Endothelial cell of umbilical vein (primary cell): Measurements from ENCODE around the gene DENND5B. TPM values are rescaled to one million over a fixed set of nuclear protein-coding genes. Genes with fewer than 3 reads are reported as not detected.

Source experiments
- BruUV-seq: library from RNA; stranded (reverse); fragments of 400-500 nt; replicated peaks from 2 replicates; lab custom pipeline; 2021; lab: Mats Ljungman, UMichigan
- CTCF ChIA-PET: fragments of 300-600, 350-600 bp; sonication (Branson Sonifier 250); formaldehyde crosslinking; loops from one replicate; lab custom pipeline; 2021; ENCODE audit warnings: antibody characterized with exemption, inconsistent platforms; lab: Charles Lee
- POLR2A ChIA-PET: fragments of 300-600, 350-600 bp; sonication (Branson Sonifier 250); formaldehyde crosslinking; loops from one replicate; lab custom pipeline; 2021; ENCODE audit warnings: antibody characterized with exemption, inconsistent platforms; lab: Charles Lee
- DNase-seq: peaks from one replicate; pipeline ENCODE4 v3.0.0-alpha.2; 2011; ENCODE audit warnings: low read depth, low spot score
- FAIRE-seq: peaks from 2 replicates; lab custom pipeline; 2011; peaks lifted over from hg19 to GRCh38; lab: Jason Lieb, UNC
- H2AFZ ChIP-seq: 2 replicates; pipeline ENCODE4 v1.6.0; 2012; ENCODE audit warnings: low read depth, low read length, control low read depth, inconsistent platforms
- H3K27ac ChIP-seq: 2 replicates; pipeline ENCODE4 v1.5.1; 2011; ENCODE audit warnings: low read depth, mild to moderate bottlenecking, control low read depth, low read length, moderate library complexity; ENCODE audit not compliant: insufficient read depth
- H3K27me3 ChIP-seq, 2 experiments: 2 replicates each; pipeline versions ENCODE4 v1.6.0 to v1.6.1; 2011; ENCODE audit warnings: low read length in 2 of 2, mixed read lengths in 1 of 2; ENCODE audit not compliant: control insufficient read depth in 2 of 2, insufficient read depth in 2 of 2
- H3K36me3 ChIP-seq, 2 experiments: 2 replicates in 1 of 2; 3 replicates in 1 of 2; pipeline ENCODE4 v1.5.1; 2011; ENCODE audit warnings: low read length in 2 of 2, mild to moderate bottlenecking in 1 of 2, moderate library complexity in 1 of 2; ENCODE audit not compliant: control insufficient read depth in 2 of 2, insufficient read depth in 2 of 2; ENCODE audit errors: extremely low read depth in 1 of 2
- H3K4me1 ChIP-seq: 3 replicates; pipeline ENCODE4 v1.5.1; 2011; ENCODE audit warnings: mild to moderate bottlenecking, low read length; ENCODE audit not compliant: control insufficient read depth, insufficient read depth; ENCODE audit errors: extremely low read depth
- H3K4me2 ChIP-seq: 2 replicates; pipeline ENCODE4 v1.6.1; 2011; ENCODE audit warnings: low read length, control low read depth, mixed read lengths; ENCODE audit not compliant: insufficient read depth
- H3K4me3 ChIP-seq, 3 experiments: fragments of 200-600 bp in 1 of 3; sonication (generic), shearing (Covaris generic) in 1 of 3; replicated peaks in 1 of 3; 2 replicates each; pipeline ENCODE4 v1.5.1; 2011 to 2016; ENCODE audit warnings: control low read depth in 3 of 3, low read length in 3 of 3, mild to moderate bottlenecking in 2 of 3, inconsistent platforms in 1 of 3, low read depth in 1 of 3, moderate library complexity in 1 of 3; ENCODE audit not compliant: insufficient read depth in 1 of 3
- H3K79me2 ChIP-seq: 2 replicates; pipeline ENCODE4 v1.6.0; 2012; ENCODE audit warnings: low read length, inconsistent platforms; ENCODE audit not compliant: control insufficient read depth, insufficient read depth
- H3K9ac ChIP-seq: replicated peaks from 2 replicates; pipeline ENCODE3; 2011; ENCODE audit warnings: low read length, control low read depth; ENCODE audit not compliant: insufficient read depth; ENCODE audit errors: extremely low read depth
- H3K9me1 ChIP-seq: replicated peaks from 3 replicates; pipeline ENCODE4 v1.6.0; 2011; ENCODE audit warnings: mild to moderate bottlenecking, low read length; ENCODE audit not compliant: control insufficient read depth, insufficient read depth; ENCODE audit errors: extremely low read depth
- H3K9me3 ChIP-seq: replicated peaks from 2 replicates; pipeline ENCODE4 v1.5.1; 2012; ENCODE audit warnings: low read length, inconsistent platforms; ENCODE audit not compliant: control insufficient read depth, insufficient read depth
- H4K20me1 ChIP-seq: replicated peaks from 2 replicates; pipeline ENCODE3; 2011; ENCODE audit warnings: mild to moderate bottlenecking, low read length; ENCODE audit not compliant: control insufficient read depth, insufficient read depth; ENCODE audit errors: extremely low read depth
- CTCF ChIP-seq, 2 donors: IDR thresholded peaks; 1 replicate in 1 of 2; 2 replicates in 1 of 2; pipeline ENCODE4 v1.5.1; 2011; ENCODE audit warnings: low read length in 2 of 2, mild to moderate bottlenecking in 2 of 2, moderate library complexity in 2 of 2, control low read depth in 1 of 2, inconsistent platforms in 1 of 2, low read depth in 1 of 2; ENCODE audit not compliant: insufficient read depth in 1 of 2; ENCODE audit errors: extremely low read depth in 1 of 2
- EZH2 ChIP-seq: IDR thresholded peaks from 2 replicates; pipeline ENCODE4 v1.6.1; 2012; ENCODE audit warnings: borderline replicate concordance, low read depth, mild to moderate bottlenecking, moderate library complexity, low read length, inconsistent platforms; ENCODE audit not compliant: severe bottlenecking
- FOS ChIP-seq: IDR thresholded peaks from 2 replicates; pipeline ENCODE4 v1.6.1; 2011; ENCODE audit warnings: mild to moderate bottlenecking, low read length, moderate library complexity, borderline replicate concordance; ENCODE audit not compliant: insufficient read depth
- GATA2 ChIP-seq: IDR thresholded peaks from 2 replicates; pipeline ENCODE4 v1.7.0; 2011; ENCODE audit warnings: low read depth, mild to moderate bottlenecking, moderate library complexity, mixed read lengths, low read length; ENCODE audit not compliant: insufficient read length, insufficient read depth
- JUN ChIP-seq: IDR thresholded peaks from 2 replicates; pipeline ENCODE4 v1.6.1; 2011; ENCODE audit warnings: borderline replicate concordance, low read depth; ENCODE audit not compliant: insufficient read length, insufficient read depth
- MAX ChIP-seq: IDR thresholded peaks from 2 replicates; pipeline ENCODE4 v1.6.1; 2011; ENCODE audit not compliant: insufficient read depth, insufficient read length
- MYC ChIP-seq: IDR thresholded peaks from one replicate; pipeline ENCODE4 v1.6.1; 2011; ENCODE audit warnings: mild to moderate bottlenecking, low read depth, low read length
- POLR2A ChIP-seq: IDR thresholded peaks from 2 replicates; pipeline ENCODE4 v1.6.1; 2012; ENCODE audit warnings: low read depth, mild to moderate bottlenecking, control low read depth, low read length
- POLR2AphosphoS5 ChIP-seq: IDR thresholded peaks from 2 replicates; pipeline ENCODE4 v1.6.1; 2012; ENCODE audit warnings: low read depth, mild to moderate bottlenecking, control low read depth, low read length, moderate library complexity; ENCODE audit not compliant: insufficient read depth
- dilution Hi-C: fragments of 300-500 bp; cut with MboI; formaldehyde crosslinking; loops from one replicate; pipeline ENCODE4 v1.15.0; 2019; ENCODE audit warnings: low sequenced_read_pairs; ENCODE audit not compliant: extremely low pct_ligation_motif_present
- intact Hi-C: fragments of 100-400 bp; cut with micrococcal nuclease; formaldehyde crosslinking; loops from one replicate; pipeline ENCODE4 v1.10.0; 2022
- polyA plus RNA-seq, 4 experiments: library from polyadenylated mRNA; depleted of rRNA in 3 of 4; stranded (reverse) in 3 of 4; unstranded in 1 of 4; fragments of >200 nt; gene quantifications; 2 replicates each; pipeline versions ENCODE4 v1.2.1 to v1.2.3, GENCODE V29; 2011 to 2012; ENCODE audit warnings: missing spikeins in 1 of 4
- total RNA-seq: library from RNA; stranded (reverse); gene quantifications from 2 replicates; pipeline ENCODE4 v1.2.3, GENCODE V29; 2021

Gene DENND5B
- total and polyA plus RNA-seq, 2 donors (not counting 3 experiments of a cell fraction or from before 2014, with no cell fraction given) = 10.3 to 18.3 TPM

GRCh38 chr12:31478898-31479297, 112.0 kb downstream of the DENND5B start:
- Histone ChIP-seq H3K4me1 (peaks cover 6% of the 10 kb centered on the region), H3K79me2 (no peaks in the 10 kb centered on the region), H3K36me3 (no peaks in the 10 kb centered on the region), H3K9me3 (no peaks in the 10 kb centered on the region), H3K9ac (no peak overlapping the region), H3K4me3 (no peak overlapping the region), H3K27ac (no peak overlapping the region), H3K4me2 (no peak overlapping the region), H3K9me1 (no peaks in the 10 kb centered on the region), H4K20me1 (no peaks in the 10 kb centered on the region), H3K27me3 (no peaks in the 10 kb centered on the region), H2AFZ (no peak overlapping the region)
- FAIRE-seq (no peak), DNase-seq (no peak)
- intact Hi-C loops = no loop called here
- TF ChIP-seq POLR2A (no peak), JUN (no peak), GATA2 (no peak), MYC (no peak), CTCF (IDR thresholded peaks at IDR 0.05; ENCODE audit: extremely low read depth in 1 of 2, insufficient read depth in 1 of 2, low read depth in 1 of 2, low read length in 2 of 2) (no peak), FOS (no peak), EZH2 (no peak), POLR2AphosphoS5 (no peak), MAX (no peak)
- no TSS peak for BruUV-seq
- dilution Hi-C loops = no loop called here
- CTCF ChIA-PET = interaction anchor here (1.1 kb wide), 1 partner anchor 13 kb away, joined by 4 read pairs; no protein-coding TSS in a partner anchor
- POLR2A ChIA-PET = no interaction called here
